HG02870 (cell line): ENCODE results near the gene CASZ1.

ENCODE experiments used
- ATAC-seq: cut with Tn5 transposase; IDR thresholded peaks from one replicate; pipeline ENCODE4 v1.9.1; 2021; ENCODE audit warnings: mild to moderate bottlenecking, moderate library complexity; ENCODE audit not compliant: unreplicated experiment

CASZ1 gene

DNA sequence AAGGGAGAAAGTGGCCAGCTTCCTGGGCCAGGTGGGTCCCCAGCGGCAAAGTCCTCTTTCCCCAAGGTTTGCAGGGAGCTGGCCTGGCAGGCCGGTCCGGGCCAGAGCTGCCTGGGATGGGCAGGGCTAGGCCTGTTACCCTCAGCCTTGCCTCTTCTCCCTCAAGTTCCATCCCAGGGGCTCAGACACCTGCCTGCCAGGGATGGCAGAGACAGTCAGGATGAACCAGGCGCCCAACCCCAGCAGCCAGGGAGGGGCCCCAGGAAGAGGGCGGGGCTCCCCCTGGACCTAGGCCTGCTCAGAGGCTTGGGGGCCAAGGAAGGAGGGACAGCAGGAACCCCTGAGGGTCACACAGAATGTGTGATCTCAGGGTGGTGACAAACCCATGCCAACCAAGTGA, 120.6 kb downstream of the CASZ1 start:
- ATAC-seq = no peak

DNA sequence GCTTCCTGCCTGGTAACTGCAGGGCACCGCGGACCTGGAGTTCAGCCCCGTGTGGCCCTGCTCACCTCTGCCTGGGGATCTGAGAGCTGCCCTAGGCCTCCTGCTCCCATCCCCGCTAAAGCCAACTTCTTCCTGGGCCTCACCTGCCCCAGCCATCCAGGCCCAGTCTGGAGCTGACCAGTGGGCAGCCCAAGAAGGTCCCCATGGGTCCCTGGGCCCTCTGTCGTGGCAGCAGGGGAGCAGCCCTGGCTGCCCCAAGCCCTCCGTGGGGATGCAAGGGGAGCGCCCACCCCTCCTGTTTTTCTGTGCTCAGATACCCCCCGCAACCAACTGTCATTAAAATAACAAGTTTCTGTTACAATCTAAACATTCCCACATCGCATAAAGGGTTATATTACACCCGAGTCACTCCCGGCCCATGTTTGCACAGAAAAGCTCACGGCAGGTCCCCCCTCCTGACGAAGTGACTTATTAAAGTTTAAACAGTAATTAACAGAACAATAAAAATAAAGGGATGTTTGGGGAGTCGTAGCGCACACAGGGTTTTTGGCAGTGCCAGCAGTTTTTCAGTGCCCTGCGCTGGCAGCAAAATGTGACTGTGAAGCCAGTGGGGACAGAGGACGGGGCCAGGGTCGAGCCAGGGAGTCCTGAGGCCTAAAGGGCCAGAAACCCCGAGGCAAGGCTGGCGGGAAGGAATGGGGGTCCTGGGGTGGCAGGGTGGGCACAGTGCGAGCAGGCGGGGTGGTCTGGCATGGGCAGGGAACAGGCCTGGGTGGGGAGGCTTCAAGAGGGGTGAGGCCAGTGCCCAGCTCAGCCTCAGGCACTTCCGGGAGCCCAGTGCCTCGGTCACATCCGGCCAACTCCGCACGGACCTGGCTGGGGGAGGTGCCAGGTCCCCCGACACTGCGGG, 121.5 kb downstream of the CASZ1 start:
- no peak for ATAC-seq

DNA sequence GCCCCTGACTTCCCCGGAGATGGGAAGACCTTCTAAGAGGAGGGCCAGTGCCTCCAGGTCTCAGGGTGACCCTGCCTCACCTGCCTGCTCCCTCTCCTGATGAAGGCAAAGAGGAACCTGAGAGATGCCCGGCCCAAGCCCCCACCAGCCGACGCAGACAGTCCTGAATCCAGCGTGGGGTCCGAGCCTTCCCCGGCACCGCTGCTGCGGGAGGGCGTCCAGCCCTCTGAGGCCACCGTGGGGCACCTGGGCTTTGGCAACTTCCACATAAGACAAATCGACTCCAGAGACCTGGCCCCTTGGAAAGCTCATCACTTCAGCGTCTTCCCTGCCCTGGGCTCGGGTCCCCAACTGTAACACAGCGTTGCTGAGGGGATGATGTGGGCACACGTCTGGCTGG, 122.2 kb downstream of the CASZ1 start:
- ATAC-seq = no peak

DNA sequence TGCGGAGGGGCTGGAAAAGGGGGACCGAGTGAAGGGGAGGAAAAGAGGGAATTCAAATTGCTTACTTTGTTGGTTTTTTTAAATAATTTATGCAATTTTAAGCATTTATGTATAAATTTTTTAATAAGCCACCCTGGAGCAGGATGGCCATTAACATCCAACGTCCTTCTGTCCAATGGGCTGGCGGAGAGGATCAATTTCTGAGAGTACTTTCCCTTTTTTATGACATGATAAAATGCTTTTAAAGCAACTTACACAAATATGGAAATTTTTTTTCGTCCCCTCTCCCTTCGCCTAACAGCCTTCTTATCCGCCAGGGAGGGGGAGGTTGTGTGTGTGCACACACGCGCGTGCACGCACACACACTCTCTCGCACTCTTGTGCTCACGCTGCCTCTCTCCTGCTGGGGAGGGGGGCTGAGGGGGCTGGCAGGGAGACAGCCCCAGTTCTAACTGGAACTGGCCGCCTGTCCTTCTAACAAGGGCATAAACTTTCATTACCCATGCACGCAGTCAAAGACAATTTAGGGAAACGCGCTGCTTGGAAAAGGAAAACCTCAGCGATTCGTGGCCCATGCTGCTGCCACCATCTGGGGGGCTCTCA, 123.2 kb downstream of the CASZ1 start:
- no peak for ATAC-seq

DNA sequence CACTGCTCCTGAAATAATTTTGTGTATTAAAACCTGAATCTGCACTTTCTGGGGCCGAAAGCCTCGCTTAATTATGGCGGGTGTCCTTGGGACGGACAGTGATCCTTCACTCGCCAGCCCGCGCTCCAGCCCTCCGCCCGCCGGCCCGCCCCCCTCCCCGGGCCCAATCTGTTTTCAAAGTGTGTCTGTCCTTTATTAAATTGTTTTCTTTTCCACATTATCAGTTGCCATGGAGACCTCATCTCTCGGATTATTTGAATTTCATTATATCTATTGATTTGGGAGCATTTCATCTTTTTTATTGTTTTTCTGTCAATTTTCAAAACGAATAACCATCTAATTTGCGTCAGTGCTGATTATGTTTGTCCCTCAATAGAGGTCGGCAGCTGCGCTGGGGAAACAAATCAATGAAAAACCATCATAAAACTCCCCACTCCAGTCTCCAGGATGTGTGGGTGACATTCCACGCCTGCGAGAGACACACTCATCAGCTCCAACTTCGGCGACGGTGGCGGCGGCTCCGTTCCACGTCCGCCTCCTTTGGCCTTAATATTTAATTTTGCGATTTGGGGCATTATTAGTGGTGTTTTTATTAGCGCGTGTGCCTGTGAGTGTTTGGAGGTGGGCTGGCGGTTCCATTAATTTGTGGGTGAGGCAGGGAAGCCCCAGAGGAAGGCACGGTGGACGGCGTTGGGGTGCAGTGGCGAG, 123.9 kb downstream of the CASZ1 start:
- ATAC-seq = no peak

DNA sequence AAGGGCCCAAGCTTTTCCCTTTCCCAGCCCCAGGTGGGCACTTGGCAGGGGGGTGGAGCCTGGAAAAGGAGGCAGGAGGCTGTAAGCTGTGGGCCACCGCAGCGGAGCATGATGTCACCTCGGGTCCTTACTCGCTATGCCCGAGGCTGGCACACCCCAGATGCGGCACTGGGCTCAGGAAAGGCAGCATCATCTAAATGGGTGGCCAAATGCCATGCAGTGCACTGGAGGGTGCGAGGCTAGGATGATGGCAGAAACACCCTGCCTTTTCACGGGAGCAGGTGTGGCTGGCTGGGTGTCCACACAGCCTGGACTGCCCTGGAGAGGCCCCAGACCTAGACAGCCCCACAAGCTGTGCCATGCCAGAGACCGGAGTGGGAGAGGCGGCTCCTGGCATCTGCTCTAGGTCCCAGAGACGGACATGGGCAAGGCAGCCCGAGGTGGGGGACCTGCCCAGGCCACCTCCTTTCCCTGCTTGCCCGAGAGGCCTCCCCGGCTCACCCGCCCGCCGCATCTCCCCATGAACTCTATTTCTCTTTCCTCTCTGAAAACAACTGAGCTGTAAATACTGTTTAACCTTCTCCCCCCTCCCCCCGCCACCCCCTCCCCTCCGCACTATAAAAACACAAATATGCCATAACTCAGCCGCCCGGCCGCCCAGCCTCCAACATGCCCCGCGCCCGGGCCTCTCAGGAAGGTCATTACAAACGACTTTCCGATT, 124.7 kb downstream of the CASZ1 start:
- no peak for ATAC-seq

DNA sequence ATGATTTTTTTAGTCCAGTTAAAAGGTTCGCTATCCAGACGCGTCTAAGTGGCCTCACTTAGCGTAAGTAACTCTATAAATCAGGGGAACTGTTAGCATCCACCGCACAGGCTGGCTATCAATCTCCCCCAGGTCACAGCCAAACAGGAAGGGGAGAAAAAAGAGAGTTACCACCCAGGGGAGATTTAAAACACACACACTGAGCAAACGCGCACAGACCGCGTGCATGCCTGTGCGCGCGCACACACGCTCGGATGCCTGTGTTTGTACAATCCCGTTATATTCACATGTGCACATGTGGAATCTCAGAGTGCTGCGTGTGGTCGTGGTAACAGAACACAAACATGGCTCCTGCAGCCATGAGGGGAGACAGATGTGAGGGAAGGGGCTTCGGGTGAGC, 125.4 kb downstream of the CASZ1 start:
- ATAC-seq = no peak

DNA sequence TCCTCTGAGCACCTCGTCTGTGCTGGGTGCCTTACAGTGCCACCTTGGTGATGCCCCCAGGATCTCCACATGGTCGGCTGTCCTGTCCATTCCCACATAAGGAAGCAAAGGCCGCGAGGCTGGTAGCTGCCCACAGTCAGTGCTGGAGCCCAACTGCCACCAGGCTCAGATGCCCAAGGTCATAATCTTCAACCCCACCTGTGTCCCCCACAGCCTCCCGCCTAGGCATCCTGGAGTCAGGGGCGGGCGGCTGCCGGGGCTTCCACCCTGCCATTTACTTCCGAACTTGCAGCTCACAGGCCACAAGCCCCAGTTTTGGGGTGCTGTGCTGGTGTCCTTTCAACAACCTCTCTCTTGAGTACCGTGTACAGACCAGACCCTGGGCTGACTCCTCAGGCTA, 126.3 kb downstream of the CASZ1 start:
- ATAC-seq = no peak

DNA sequence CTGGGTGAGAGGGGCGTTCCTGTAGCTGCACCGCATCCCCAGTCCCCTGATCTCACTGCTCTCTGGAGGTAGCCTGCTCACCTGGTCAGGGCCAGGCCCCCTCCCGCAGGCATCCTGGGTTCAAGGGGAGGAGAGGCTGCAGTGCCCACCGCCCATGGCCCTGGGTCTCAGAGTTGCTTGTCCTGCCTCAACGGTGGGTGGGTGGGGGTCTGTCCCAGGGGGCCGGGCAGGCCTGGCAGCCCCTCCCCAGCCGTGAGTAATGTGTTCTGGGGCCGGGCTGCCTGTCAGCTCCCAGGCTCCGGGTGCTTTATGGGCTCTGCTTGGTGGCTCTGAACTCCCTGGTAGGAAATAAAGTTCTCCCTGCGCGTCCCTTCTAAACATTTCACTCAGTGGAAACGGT, 126.9 kb downstream of the CASZ1 start:
- ATAC-seq = no peak

DNA sequence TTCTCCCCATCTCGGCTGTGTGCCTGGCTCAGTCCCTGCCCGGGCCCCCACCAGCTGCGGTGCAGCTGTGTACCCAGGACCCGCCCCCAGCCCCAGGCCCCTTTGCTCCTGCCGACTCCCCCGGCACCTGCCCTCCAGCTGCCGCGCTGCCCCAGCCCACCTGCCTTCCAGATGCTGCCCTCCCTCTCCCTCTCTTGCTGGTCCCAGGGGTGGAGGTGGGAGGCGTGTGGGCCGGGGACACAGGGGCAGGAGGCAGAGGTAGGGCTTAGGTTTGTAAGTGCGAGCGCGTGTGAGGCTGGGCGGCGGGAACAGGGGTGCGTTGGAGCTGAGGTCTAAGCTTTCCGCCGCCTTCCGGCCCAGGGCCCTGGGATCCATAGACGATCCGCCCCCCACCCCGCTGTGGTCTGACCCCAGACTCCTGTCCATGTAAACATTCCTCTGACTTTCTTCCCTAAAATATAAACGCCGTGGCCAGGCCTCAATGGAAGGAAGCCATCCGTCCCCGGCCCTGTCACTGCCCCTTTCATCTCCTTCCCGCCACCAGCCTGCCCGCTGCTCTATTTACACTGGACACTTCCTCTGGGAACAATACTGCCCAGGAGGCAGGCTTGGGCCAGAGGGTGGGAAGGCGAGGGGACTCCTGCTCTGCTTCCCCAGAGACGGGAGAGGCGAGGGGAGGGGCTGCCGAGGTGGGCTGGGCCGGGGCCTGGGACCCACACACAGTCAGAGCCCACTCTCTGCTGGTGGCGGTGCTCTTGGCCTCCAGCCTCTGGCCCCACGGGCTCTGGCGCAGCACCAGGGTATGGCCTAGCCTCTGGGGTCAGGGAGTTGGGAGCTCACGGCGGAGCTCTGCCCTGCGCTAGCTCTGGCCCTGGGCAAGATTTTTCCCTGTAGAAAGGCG, 128.3 kb downstream of the CASZ1 start:
- ATAC-seq = no peak

DNA sequence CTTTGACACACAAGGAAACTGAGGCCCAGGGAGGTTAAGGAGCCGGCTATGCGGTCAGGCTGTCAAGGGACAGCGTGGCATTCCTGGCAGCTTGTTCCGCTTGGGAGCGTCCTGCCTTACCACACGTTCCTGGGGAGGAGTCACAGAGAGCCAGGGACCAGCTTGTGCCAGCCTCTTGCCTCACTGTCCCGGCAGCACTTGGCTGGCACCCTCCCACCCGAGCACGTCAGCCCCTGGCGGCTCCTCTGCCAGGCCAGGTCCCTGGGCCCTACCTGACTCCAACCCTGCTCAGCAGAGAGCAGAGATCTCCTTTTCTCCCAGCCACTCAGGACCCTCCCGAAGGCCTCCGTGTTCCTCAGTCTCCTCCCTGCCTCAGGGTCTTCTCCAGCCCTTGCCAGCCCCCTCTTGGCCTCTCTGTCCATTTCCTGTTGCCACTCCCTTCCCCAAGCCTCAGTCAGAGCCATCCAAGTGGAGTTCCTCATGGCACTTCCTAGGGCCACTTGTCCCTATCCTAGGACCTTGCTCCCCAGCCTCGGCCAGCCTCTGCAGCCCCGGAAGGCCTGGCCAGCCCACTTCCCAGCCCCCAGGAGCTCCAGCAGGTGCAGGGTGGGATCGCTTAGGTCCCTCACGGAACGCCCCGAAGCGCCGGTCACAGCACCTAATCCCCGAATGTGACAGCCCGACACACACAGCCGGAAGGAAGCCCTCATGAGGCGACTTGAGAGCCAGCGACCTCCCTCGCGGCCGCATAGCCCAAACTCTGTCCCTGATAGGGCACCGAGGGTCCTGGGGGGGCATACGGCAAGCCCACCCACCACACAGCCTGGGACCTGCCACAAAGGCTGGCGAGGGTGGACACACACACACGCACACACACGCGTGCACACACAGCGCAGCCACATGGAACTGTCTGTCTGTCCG, 130.3 kb downstream of the CASZ1 start:
- ATAC-seq = no peak

DNA sequence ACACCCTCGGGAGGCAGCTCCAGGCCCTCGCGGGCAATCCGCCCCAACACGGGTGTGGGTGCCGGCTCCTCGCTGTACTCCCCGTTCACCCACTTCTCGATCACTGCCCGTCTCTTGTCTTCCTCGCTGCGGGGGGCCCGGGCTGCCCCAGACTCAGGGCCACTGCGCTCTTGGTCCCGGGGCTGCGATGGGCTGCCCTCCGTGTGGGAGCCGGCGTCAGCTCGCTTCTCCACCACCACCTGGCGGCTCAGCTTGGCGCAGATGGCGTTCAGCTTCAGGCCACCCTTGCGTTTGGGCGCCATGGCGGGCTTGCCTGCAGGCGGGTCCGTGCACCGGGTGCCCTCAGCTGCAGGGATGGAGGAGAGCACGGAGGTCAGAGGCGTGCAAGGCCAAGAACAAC, 131.2 kb downstream of the CASZ1 start:
- ATAC-seq = no peak

DNA sequence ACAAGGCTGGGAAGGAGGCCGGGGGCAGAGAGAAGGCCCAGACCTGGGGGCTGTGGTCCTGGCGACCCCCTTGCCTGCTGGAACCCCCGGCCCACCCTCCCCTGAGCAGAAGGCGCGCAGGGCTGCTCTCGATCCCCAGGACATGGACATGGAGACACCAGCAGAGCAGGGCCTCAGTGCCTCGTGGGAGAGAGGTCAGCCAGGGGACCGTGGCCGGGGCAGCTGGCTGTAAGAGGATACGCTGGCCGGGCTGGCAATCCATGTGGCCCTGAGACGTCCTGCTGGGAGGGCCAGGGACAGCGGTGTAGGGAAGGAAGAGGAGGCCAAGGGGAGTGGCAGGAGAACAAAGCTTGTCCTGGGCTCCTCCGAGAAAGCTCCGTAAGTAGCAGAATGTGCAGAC, 132.2 kb downstream of the CASZ1 start:
- no peak for ATAC-seq

DNA sequence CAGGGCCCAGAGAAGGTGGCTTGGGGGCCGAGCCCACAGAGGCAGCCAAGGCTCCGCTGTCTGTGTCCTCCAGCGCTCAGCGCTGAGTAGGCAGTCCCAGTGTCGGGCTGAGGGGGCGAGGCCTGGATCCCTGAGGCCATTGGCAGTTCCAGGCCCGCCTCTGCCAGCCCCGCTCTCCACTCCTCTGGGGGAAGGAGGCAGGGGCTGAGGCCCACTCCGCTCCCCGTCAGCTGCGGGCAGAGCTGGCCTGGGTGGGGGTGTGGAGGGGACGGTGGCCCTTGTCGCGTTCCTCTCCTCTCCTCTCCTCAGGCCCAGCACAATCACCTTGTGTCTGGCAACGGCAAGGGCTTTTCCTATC, 132.8 kb downstream of the CASZ1 start:
- ATAC-seq = no peak

DNA sequence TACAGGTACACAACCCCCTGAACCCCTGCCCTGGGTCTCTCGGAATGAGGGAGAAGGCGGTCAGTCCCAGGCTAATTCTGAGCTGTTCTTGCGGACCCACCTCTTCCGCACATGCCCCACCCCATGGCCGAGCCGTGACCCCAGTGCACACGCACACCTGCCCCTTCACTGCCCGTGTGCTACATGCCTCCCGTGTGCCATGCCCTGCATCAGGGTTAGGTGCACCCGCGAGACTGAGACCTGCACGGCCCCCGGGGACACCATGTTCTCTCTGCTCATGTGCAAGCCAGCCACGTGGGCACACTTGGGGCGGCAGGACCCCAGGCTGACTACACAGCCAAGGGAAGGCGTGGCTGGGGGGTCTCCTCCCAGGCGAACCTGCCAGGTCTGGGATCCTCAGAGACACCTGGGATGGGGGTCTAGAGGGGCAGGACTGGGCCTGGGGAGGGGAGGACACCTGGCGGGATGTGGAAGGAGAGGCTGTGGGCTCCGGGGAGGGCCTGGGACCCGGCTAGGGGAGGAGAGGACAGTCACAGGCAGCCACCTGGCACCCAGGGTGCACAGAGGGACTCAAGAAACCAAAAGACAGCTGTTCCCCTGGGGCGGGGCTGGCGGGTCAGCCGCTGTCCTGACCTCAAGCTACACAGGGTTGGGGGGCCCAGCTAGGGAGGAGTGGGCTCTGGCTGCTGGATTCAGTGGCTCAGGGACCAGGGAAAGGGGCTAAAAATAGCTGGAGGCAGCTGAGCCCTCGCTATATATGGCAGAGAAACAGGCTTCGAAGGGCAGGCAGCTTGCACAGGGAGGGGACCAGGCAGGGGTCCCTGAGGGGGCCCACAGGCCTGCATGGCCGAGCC, 133.4 kb downstream of the CASZ1 start:
- ATAC-seq = no peak

DNA sequence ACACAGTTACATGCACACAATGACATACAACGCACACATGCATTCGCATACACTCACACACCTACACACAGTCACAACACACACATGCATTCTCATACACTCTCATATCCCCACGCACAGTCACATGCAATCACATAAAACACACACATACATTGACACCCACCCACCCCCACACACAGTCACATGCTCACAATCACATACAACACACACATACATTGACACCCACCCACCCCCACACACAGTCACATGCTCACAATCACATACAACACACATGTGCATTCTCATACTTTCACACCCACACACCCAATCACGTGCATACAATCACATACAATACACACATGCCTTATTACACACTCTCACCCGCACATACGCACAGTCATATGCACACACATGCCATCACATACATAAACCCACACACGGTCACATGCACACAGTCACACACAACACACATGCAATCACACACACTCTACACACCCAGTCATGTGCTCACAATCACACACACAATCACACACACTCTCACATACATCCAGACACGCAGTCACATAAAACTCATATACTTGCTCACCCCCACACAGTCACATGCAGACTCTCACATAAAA, 134.3 kb downstream of the CASZ1 start:
- no peak for ATAC-seq

DNA sequence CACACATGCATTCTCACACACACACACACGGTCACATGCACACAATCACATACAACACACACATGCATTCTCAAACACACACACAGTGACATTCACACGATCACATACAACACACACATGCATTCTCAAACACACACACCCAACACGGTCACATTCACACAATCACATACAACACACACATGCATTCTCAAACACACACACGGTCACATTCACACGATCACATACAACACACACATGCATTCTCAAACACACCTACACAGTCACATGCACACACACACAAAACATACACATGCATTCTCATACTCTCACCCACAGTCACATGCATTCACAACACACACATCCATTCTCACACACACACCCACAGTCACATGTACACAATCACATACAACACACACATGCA, 135.0 kb downstream of the CASZ1 start:
- no peak for ATAC-seq
